Stimulated activated CD4-positive, alpha-beta T cell treated with anti-CD3 and anti-CD28 coated beads, Interleukin-12 subunit alpha, Interleukin-12 subunit beta, amount 100 ng/mL, for 24 hours (primary cell): ENCODE measurements around the gene MN1.

ENCODE experiments used
- DNase-seq, 2 experiments: peaks; one replicate each; pipeline ENCODE4 v3.0.0-alpha.2; 2020; ENCODE audit warnings: low read depth in 2 of 2

The MN1 gene

GRCh38 chr22:27827604-27828587 is 26.3 kb upstream of the MN1 start:
- no peak for DNase-seq

GRCh38 chr22:27825174-27825573 is 23.6 kb upstream of the MN1 start:
- DNase-seq, result no peak

GRCh38 chr22:27823221-27823620 is 21.7 kb upstream of the MN1 start:
- DNase-seq, result no peak

GRCh38 chr22:27820896-27821866 is 19.6 kb upstream of the MN1 start:
- no peak for DNase-seq

- no peak for DNase-seq
These were observed 15.0 kb upstream of the MN1 start for GRCh38 chr22:27816552-27816951.

GRCh38 chr22:27815826-27816530 is 14.4 kb upstream of the MN1 start:
- DNase-seq, result no peak

- DNase-seq, result no peak
These were observed 13.4 kb upstream of the MN1 start for GRCh38 chr22:27814993-27815392.

GRCh38 chr22:27811778-27812177 is 10.2 kb upstream of the MN1 start:
- no peak for DNase-seq

GRCh38 chr22:27810609-27811151 is 9.1 kb upstream of the MN1 start:
- DNase-seq, result no peak

GRCh38 chr22:27809700-27810608 is 8.4 kb upstream of the MN1 start:
- no peak for DNase-seq

- DNase-seq, result no peak
These were observed 7.7 kb upstream of the MN1 start for GRCh38 chr22:27809226-27809603.

- no peak for DNase-seq
These were observed 7.1 kb upstream of the MN1 start for GRCh38 chr22:27808451-27809225.

- no peak for DNase-seq
These were observed 4.3 kb upstream of the MN1 start for GRCh38 chr22:27805841-27806240.

GRCh38 chr22:27804470-27805297 is 3.1 kb upstream of the MN1 start:
- peak; percentile 21 to 39 for DNase-seq

GRCh38 chr22:27803841-27804415 is 2.4 kb upstream of the MN1 start:
- no peak for DNase-seq

GRCh38 chr22:27802346-27803073 is 954 bp upstream of the MN1 start:
- no peak for DNase-seq

GRCh38 chr22:27801202-27801615 is 347 bp downstream of the MN1 start:
- no peak for DNase-seq
